ENCODE data around the gene GRIA3.
A peak's percentile ranks its signal among the peaks of the same experiment; 100 is the strongest.

Gene GRIA3

DNA sequence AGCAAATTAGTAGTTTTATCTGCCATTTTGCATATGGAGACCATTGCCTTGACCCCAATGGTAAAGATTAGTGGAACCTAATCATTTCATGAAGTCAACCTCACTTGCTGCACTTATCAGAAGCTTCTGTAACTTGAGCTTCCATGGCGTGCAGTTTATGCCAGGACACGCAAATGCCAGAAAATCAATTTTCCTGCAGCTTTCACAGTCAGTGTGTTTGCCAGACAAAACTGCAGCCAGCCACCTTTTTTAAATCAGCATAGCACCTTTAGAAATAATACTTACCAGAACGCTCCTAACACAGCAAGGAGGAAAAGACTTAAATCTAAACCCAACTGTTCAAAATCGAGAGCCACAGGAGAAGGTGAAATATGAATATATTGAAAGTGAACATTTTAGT, 265.3 kb downstream of the GRIA3 start:
- H3K4me1 Mint-ChIP-seq: no peaks in the 10 kb centered on the region
- TF ChIP-seq, protein P1, sequence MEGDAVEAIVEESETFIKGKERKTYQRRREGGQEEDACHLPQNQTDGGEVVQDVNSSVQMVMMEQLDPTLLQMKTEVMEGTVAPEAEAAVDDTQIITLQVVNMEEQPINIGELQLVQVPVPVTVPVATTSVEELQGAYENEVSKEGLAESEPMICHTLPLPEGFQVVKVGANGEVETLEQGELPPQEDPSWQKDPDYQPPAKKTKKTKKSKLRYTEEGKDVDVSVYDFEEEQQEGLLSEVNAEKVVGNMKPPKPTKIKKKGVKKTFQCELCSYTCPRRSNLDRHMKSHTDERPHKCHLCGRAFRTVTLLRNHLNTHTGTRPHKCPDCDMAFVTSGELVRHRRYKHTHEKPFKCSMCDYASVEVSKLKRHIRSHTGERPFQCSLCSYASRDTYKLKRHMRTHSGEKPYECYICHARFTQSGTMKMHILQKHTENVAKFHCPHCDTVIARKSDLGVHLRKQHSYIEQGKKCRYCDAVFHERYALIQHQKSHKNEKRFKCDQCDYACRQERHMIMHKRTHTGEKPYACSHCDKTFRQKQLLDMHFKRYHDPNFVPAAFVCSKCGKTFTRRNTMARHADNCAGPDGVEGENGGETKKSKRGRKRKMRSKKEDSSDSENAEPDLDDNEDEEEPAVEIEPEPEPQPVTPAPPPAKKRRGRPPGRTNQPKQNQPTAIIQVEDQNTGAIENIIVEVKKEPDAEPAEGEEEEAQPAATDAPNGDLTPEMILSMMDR (IDR thresholded peaks at IDR 0.05): no peak
- no peak overlapping the region for H3K4me3 Mint-ChIP-seq
- no peaks in the 10 kb centered on the region for H3K36me3 Mint-ChIP-seq (ENCODE audit: low read depth)
- H3K27ac Mint-ChIP-seq: no peak overlapping the region
- no peaks in the 10 kb centered on the region for H3K27me3 Mint-ChIP-seq (ENCODE audit: low read depth, poor library complexity)
- peaks cover 21% of the 10 kb centered on the region for H3K9me3 Mint-ChIP-seq
- no peak for DNase-seq

DNA sequence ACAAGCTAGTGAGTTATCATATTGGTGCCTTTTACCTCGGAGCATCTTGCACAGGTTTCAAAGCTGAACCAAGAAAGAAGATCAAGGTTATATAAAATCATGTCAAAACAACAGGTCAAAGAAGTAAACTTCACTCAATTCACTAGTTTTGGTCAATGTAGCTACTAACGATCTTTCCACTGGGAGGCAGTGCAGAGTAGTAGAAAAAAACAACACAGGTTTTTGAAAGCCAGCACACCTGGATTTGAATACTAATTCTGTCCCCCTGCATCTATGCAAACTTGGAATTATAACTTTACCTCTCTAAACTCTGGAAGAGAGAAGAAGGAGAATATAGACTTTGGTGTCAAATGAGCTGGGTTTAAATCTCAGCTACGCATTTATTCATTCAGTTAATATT, 266.1 kb downstream of the GRIA3 start:
- Mint-ChIP-seq H3K27ac (no peak overlapping the region), H3K27me3 (ENCODE audit: low read depth, poor library complexity) (no peaks in the 10 kb centered on the region), H3K4me3 (no peak overlapping the region), H3K4me1 (no peaks in the 10 kb centered on the region), H3K36me3 (ENCODE audit: low read depth) (no peaks in the 10 kb centered on the region), H3K9me3 (peaks cover 21% of the 10 kb centered on the region)
- DNase-seq: no peak
- TF ChIP-seq, protein P1 (IDR thresholded peaks at IDR 0.05): peak; percentile 25

DNA sequence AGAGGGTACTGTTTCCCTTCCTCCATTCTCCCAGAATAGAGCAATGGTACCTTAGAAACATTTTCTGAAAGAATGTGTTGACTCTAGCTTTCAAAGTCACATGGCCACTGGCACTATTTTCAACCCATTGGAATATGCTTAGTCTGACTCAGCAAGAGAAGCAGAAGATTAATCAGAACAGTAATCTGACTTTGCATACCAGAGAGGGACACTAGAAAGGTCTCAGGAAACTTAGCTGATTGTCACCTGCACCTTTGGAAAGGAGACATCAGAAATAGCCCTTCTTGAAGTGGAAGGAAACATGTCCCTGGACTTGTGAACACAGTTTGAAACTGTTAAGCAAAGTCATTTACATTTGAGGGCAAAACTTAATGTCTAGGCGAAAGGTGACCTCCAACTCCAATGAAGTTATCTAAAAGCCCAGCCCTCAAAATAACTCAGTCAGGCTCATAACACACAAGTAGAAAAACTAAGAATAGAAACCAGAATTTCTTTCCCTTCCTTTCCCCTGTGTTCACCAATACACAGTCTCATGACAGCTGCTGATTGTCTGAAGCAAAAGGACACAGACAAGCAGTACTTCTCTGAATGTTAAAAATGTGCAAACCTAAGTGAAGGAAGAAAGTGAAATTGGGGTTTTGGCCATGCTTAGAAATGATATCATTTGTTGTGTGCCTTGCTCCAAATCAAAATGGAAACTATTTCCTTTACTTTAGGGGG, 270.8 kb downstream of the GRIA3 start:
- Mint-ChIP-seq H3K27me3 (ENCODE audit: low read depth, poor library complexity) (no peaks in the 10 kb centered on the region), H3K4me1 (no peaks in the 10 kb centered on the region), H3K36me3 (ENCODE audit: low read depth) (no peaks in the 10 kb centered on the region), H3K9me3 (peaks cover 19% of the 10 kb centered on the region), H3K27ac (no peak overlapping the region), H3K4me3 (no peak overlapping the region)
- no peak for DNase-seq
- TF ChIP-seq, protein P1 (IDR thresholded peaks at IDR 0.05): no peak

DNA sequence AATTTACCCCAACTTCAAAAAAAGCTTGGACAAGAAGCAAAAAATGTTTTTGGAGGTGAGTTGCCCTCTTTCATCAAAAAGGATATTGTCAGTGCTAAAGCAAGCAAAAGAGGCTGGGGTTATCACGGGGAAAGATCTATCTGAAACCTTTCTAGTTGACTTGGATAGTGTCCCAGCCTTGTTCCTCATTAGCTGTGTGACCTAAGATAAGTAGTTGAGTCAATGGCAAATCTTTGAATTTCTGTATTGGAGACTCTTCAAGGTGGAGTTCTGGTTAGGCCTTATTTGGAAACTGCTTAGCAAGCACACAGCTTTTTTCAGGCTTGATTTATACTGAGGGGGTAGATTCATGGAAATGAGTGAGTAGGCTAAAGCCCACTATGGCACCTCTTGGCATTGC, 271.6 kb downstream of the GRIA3 start:
- H3K4me3 Mint-ChIP-seq: no peak overlapping the region
- DNase-seq: no peak
- H3K4me1 Mint-ChIP-seq: no peaks in the 10 kb centered on the region
- no peaks in the 10 kb centered on the region for H3K36me3 Mint-ChIP-seq (ENCODE audit: low read depth)
- peaks cover 16% of the 10 kb centered on the region for H3K9me3 Mint-ChIP-seq
- no peaks in the 10 kb centered on the region for H3K27me3 Mint-ChIP-seq (ENCODE audit: low read depth, poor library complexity)
- TF ChIP-seq, protein P1 (IDR thresholded peaks at IDR 0.05): no peak
- H3K27ac Mint-ChIP-seq: no peak overlapping the region

DNA sequence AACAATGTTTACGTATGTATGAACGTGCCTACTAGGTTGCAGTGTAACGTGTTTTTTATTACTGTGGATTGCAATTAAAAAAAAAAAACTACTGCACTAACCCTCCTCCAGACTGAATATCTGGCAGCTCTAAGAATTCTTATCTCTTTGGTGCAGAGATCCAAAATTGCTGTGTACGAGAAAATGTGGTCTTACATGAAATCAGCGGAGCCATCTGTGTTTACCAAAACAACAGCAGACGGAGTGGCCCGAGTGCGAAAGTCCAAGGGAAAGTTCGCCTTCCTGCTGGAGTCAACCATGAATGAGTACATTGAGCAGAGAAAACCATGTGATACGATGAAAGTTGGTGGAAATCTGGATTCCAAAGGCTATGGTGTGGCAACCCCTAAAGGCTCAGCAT, 280.6 kb downstream of the GRIA3 start:
- DNase-seq: no peak
- Mint-ChIP-seq H3K4me1 (no peaks in the 10 kb centered on the region), H3K27me3 (ENCODE audit: low read depth, poor library complexity) (no peaks in the 10 kb centered on the region), H3K4me3 (no peak overlapping the region), H3K27ac (no peak overlapping the region), H3K36me3 (ENCODE audit: low read depth) (peaks cover 3% of the 10 kb centered on the region), H3K9me3 (peaks cover 32% of the 10 kb centered on the region)
- TF ChIP-seq, protein P1 (IDR thresholded peaks at IDR 0.05): no peak

DNA sequence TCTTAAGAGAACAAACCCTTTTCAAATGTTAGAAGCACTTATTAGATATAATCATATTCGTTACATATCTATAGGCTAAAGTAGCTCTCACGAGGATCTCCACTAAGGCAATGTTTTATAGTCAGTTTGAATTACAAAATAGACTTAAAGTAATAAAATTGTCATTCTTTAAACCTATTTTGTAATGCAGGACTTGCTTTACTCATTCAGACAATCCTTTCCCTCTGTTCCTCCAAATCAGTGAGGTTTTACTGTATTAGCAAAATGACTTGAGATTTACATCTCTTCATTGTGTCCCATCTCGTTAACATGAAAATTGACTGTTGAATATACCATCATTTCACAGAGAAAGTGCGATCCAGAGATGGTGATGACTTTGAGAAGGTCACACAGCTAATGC, 284.4 kb downstream of the GRIA3 start:
- DNase-seq: no peak
- Mint-ChIP-seq H3K27me3 (ENCODE audit: low read depth, poor library complexity) (no peaks in the 10 kb centered on the region), H3K4me3 (no peak overlapping the region), H3K9me3 (peaks cover 12% of the 10 kb centered on the region), H3K4me1 (no peaks in the 10 kb centered on the region), H3K36me3 (ENCODE audit: low read depth) (peaks cover 3% of the 10 kb centered on the region), H3K27ac (no peak overlapping the region)
- TF ChIP-seq, protein P1 (IDR thresholded peaks at IDR 0.05): no peak
